Fibroblast of mammary gland (primary cell): Measurements from ENCODE around the gene WWOX.

Experiments
- DNase-seq: peaks from one replicate; pipeline ENCODE4 v3.0.0-alpha.2; 2010; ENCODE audit warnings: low read depth
- H3K4me3 ChIP-seq: 2 replicates; pipeline ENCODE4 v1.5.1; 2011; ENCODE audit warnings: low read depth, mild to moderate bottlenecking, low read length, moderate library complexity; ENCODE audit not compliant: control insufficient read depth
- CTCF ChIP-seq: conservative IDR thresholded peaks from 2 replicates; pipeline ENCODE4 v1.5.1; 2011; ENCODE audit warnings: low read depth, low read length, inconsistent platforms; ENCODE audit not compliant: control insufficient read depth, insufficient read depth

Gene WWOX

GRCh38 chr16:79191933-79192332 is 1092.5 kb downstream of the WWOX start:
- no peak for DNase-seq
- no peak overlapping the region for H3K4me3 ChIP-seq
- no peak for TF ChIP-seq CTCF

GRCh38 chr16:79192904-79193303 is 1093.5 kb downstream of the WWOX start:
- no peak for DNase-seq
- TF ChIP-seq CTCF, result no peak
- H3K4me3 ChIP-seq, result no peak overlapping the region

- no peak overlapping the region for H3K4me3 ChIP-seq
- TF ChIP-seq CTCF, result no peak
- DNase-seq, result no peak
Observed at GRCh38 chr16:79194291-79194690, 1094.8 kb downstream of the WWOX start.

GRCh38 chr16:79195938-79196337 is 1096.5 kb downstream of the WWOX start:
- no peak for TF ChIP-seq CTCF
- no peak for DNase-seq
- no peak overlapping the region for H3K4me3 ChIP-seq

GRCh38 chr16:79201436-79201835 is 1102.0 kb downstream of the WWOX start:
- no peak overlapping the region for H3K4me3 ChIP-seq
- DNase-seq, result no peak
- TF ChIP-seq CTCF, result no peak

- TF ChIP-seq CTCF, result no peak
- no peak for DNase-seq
- no peak overlapping the region for H3K4me3 ChIP-seq
Observed at GRCh38 chr16:79202977-79203376, 1103.5 kb downstream of the WWOX start.

GRCh38 chr16:79204486-79204885 is 1105.0 kb downstream of the WWOX start:
- no peak for TF ChIP-seq CTCF
- H3K4me3 ChIP-seq, result no peak overlapping the region
- no peak for DNase-seq
